ENCODE measurements around the gene SLC13A3.

The SLC13A3 gene

DNA sequence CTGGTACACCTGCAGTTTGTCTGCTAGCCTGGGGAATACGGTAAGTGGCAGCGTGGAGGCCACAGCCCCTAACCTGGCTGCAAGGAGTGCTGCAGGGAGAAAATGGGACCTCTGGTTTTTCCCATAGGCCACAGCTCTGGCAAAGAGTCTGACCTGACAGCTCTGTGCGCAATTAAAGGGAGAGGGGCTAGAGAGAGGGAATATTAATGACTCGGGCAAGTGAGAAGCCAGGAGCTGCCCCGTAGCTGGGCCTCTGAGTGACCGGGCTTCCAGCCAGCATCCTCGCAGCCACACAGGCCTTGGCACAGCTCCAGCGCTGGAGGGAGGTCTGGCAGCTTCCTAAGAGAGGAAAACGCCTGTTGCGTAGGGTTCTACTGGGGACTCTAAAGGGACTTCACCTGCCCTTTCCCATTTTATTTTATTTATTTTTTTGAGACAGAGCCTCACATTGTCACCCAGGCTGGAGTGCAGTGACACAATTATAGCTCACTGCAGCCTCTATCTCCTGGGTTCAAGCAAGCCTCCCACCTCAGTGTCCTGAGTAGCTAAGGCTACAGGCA, 82.6 kb downstream of the SLC13A3 start:
- no peak for TF ChIP-seq ZFX (IDR thresholded peaks at IDR 0.05)
- TF ChIP-seq, protein P1, sequence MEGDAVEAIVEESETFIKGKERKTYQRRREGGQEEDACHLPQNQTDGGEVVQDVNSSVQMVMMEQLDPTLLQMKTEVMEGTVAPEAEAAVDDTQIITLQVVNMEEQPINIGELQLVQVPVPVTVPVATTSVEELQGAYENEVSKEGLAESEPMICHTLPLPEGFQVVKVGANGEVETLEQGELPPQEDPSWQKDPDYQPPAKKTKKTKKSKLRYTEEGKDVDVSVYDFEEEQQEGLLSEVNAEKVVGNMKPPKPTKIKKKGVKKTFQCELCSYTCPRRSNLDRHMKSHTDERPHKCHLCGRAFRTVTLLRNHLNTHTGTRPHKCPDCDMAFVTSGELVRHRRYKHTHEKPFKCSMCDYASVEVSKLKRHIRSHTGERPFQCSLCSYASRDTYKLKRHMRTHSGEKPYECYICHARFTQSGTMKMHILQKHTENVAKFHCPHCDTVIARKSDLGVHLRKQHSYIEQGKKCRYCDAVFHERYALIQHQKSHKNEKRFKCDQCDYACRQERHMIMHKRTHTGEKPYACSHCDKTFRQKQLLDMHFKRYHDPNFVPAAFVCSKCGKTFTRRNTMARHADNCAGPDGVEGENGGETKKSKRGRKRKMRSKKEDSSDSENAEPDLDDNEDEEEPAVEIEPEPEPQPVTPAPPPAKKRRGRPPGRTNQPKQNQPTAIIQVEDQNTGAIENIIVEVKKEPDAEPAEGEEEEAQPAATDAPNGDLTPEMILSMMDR (conservative IDR thresholded peaks at IDR 0.05), result no peak
- H3K27ac ChIP-seq, result no peak overlapping the region

DNA sequence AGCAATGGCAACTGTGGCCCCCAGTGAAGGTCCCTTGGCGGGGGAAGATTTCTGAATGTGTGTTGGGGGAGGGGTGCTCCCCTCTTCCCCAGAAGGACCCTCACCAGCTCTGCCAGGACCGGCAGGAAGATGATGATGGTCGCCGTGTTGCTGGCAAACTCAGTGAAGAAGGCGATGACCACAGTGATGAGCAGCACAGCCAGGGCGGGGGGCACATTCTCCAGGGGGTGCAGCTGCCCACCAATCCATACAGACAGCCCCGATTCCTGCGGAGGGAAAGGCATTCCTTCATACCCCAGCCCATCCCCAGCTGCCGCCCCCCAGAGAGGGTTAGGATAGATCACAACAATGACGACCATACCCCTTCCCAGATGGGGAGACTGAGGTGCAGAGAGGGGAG, 85.1 kb downstream of the SLC13A3 start:
- no peak overlapping the region for H3K27ac ChIP-seq
- TF ChIP-seq ZFX (IDR thresholded peaks at IDR 0.05), result no peak
- TF ChIP-seq, protein P1 (conservative IDR thresholded peaks at IDR 0.05), result no peak

DNA sequence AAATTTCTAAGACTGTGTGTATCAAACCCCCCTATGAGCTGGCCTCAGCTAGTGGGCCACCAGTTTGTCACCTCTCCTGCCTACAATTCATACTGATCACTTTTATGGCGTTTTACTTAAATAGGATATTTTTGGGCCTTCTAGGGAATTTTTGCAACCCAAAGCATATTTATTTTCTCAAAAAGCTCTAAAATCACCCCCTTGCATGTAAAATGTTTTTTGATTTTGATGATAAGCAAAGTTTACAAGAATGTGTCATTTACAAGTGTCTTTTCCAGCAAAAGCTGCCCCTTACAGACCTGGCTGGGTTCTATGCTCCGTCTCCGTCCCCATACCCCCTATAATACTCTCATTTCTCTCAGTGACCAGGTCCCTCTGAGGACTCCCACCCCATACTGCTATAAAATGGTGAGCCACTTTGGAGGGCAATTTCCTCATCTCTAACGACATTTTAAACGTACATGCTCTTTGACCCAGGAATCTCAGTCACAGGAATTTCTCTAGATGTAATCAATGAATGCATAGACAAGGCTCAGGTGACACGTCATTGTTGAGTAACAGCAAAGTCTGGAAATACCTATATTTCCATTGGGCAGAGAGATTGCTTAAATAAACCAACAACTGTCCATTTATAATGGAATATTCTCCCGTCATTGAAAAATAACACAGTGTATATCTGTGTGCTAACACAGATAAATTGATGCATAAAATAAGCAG, 86.9 kb downstream of the SLC13A3 start:
- no peak overlapping the region for H3K27ac ChIP-seq
- TF ChIP-seq, protein P1 (conservative IDR thresholded peaks at IDR 0.05), result no peak
- no peak for TF ChIP-seq ZFX (IDR thresholded peaks at IDR 0.05)

DNA sequence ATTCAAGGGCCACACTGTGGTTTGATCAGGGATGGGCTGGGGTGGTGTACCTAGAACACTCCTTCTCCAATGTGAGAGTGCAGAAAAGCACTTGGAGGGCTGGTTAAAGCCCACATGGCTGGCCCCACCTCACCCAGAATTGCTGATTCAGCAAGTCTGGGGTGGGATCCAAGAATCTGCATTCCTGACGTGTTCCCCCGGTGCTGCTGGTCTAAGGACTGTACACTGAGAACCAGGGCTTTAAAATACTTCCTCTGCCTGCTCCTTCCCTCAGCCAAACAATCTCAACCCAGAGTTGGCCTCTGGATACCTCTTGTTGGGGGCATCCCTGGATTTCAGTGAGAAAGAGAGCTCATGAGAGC, 87.4 kb downstream of the SLC13A3 start:
- TF ChIP-seq ZFX (IDR thresholded peaks at IDR 0.05), result no peak
- TF ChIP-seq, protein P1 (conservative IDR thresholded peaks at IDR 0.05), result no peak
- no peak overlapping the region for H3K27ac ChIP-seq

DNA sequence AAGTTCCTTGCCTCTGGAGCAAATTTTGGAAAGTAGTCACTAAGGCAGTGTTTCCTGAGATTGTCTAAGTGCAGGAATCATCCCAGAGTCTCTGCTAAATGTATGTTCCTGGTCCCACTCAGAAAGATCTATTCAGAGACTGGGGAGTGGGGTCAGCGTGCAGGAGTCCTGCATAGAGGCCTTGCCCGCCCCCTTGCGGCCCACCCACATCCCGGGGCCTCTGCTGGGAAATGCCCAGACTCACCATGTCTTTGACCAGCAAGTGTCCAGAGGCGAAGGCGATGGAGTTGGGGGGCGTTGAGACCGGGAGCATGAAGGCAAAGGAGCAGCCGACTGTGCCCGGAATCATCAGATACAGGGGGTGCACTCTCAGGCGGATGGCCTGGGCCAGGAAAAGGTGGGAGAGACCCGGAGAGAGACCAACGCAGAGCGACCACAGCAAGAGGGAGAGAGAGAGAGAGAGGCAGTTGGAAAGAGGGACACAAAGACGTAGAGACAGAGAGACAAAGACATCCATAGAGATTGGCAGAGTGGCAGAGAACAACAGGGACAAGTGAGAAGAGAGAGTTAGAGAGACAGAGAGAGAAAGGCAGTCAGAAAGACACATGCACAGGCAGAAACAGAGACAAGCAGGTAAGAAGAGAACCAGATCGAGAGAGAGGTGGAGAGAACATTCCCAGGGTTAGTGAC, 87.9 kb downstream of the SLC13A3 start:
- H3K27ac ChIP-seq, result peak overlapping the region; percentile 22; the same call in 1 of the 2 replicates
- TF ChIP-seq, protein P1 (conservative IDR thresholded peaks at IDR 0.05), result no peak
- no peak for TF ChIP-seq ZFX (IDR thresholded peaks at IDR 0.05)

DNA sequence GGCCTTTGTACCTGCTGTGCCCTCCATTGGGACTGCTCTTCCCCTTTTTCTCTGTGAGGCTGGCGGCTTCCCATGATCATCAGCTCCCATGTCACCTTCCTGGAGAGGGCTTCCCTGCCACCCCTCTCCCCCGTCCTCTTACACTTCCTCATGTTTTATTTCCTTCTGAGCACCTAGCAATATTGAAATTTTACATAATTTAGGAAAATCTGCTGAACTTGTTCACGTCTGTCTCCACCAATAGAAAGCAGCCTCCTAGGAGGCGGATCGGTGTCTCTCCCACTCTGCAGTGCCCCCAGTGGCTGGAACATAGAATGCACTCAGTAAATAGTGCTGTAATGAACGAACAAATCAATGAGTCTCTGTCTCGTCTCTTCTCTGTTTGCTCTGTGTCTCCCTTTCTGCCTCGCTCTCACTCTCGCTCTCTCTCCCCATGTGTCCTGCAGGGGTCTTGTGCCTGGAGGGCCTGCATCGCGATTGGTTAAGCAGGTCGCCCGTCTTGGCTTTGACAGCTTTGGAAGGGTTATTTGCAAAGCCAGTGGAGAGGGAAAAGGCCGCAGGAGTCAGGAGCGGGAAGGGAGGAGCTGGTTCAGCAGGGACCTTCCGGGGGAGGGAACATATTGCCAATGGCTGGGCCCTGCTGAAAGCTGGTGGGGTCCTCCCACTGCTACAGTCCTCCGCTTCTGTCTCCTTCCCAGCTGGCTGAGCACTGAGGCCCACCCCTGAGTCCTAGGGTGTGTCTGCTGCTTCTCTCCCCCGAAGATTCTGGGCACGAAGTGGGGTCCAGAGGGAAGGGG, 88.7 kb downstream of the SLC13A3 start:
- TF ChIP-seq, protein P1 (conservative IDR thresholded peaks at IDR 0.05), result peak; percentile 97
- no peak for TF ChIP-seq ZFX (IDR thresholded peaks at IDR 0.05)
- H3K27ac ChIP-seq, result peak overlapping the region; percentile 22

All from C4-2B (cell line).